IMR-90 (cell line): ENCODE data around the gene METTL24. TPM values are rescaled to one million over a fixed set of nuclear protein-coding genes. Genes with fewer than 3 reads are reported as not detected.

Experiments used
- ATAC-seq: fragments of 200-7000 bp; cut with Tn5 transposase; 2 replicates; pipeline ENCODE4 v1.9.1; 2020; ENCODE audit warnings: low read depth, mild to moderate bottlenecking, moderate library complexity
- BruUV-seq: library from RNA; stranded (reverse); fragments of 400-500 nt; replicated peaks from 2 replicates; lab custom pipeline; 2021; lab: Mats Ljungman, UMichigan
- CTCF ChIA-PET: fragments of 300-600 bp; formaldehyde crosslinking; extraction: SDS; loops from one replicate; lab custom pipeline; 2021; ENCODE audit warnings: antibody characterized with exemption; lab: Yijun Ruan, JAX
- POLR2A ChIA-PET: fragments of 300-600 bp; sonication (Branson Sonifier 250); formaldehyde crosslinking; loops from one replicate; lab custom pipeline; 2022; ENCODE audit warnings: antibody characterized with exemption; ENCODE audit not compliant: unreplicated experiment; lab: Charles Lee
- DNase-seq: peaks from one replicate; pipeline ENCODE4 v3.0.0; 2013
- H2AFZ ChIP-seq: replicated peaks from 2 replicates; pipeline ENCODE3; 2013; ENCODE audit warnings: low read length, mild to moderate bottlenecking; ENCODE audit not compliant: poor library complexity
- H2AK5ac ChIP-seq: 2 replicates; pipeline ENCODE4 v1.6.1; 2013; ENCODE audit warnings: low read depth, low read length, inconsistent platforms
- H2AK9ac ChIP-seq: replicated peaks from 2 replicates; pipeline ENCODE3; 2013; ENCODE audit warnings: mild to moderate bottlenecking, low read depth, low read length, moderate library complexity; ENCODE audit not compliant: poor library complexity
- H2BK120ac ChIP-seq: 2 replicates; pipeline ENCODE4 v1.6.1; 2013; ENCODE audit warnings: low read depth, low read length, inconsistent platforms
- H2BK15ac ChIP-seq: 3 replicates; pipeline ENCODE4 v1.6.1; 2013; ENCODE audit warnings: low read depth, low read length, inconsistent platforms
- H2BK20ac ChIP-seq: 2 replicates; pipeline ENCODE4 v1.6.1; 2013; ENCODE audit warnings: low read depth, mild to moderate bottlenecking, inconsistent platforms, low read length, moderate library complexity
- H2BK5ac ChIP-seq: 2 replicates; pipeline ENCODE4 v1.6.1; 2013; ENCODE audit warnings: mild to moderate bottlenecking, low read depth, low read length, inconsistent platforms; ENCODE audit not compliant: poor library complexity, severe bottlenecking
- H3K14ac ChIP-seq: replicated peaks from 2 replicates; pipeline ENCODE4 v1.6.1; 2013; ENCODE audit warnings: low read depth, low read length, inconsistent platforms
- H3K18ac ChIP-seq: 2 replicates; pipeline ENCODE4 v1.6.1; 2013; ENCODE audit warnings: low read depth, low read length, control low read depth
- H3K23ac ChIP-seq: 2 replicates; pipeline ENCODE4 v1.6.1; 2013; ENCODE audit warnings: low read depth, low read length, inconsistent platforms
- H3K27ac ChIP-seq: 2 replicates; pipeline ENCODE4 v1.5.1; 2013; ENCODE audit warnings: mild to moderate bottlenecking, control low read depth, low read length; ENCODE audit not compliant: insufficient read depth
- H3K27me3 ChIP-seq: 2 replicates; pipeline ENCODE4 v1.6.1; 2013; ENCODE audit warnings: low read length; ENCODE audit not compliant: control insufficient read depth, insufficient read depth
- H3K36me3 ChIP-seq: 2 replicates; pipeline ENCODE4 v1.6.1; 2013; ENCODE audit warnings: low read length, mixed read lengths; ENCODE audit not compliant: control insufficient read depth, insufficient read depth
- H3K4ac ChIP-seq: 2 replicates; pipeline ENCODE4 v1.6.1; 2013; ENCODE audit warnings: low read depth, low read length, inconsistent platforms
- H3K4me1 ChIP-seq: 2 replicates; pipeline ENCODE4 v1.6.1; 2013; ENCODE audit warnings: low read length, mixed read lengths; ENCODE audit not compliant: control insufficient read depth, insufficient read depth
- H3K4me2 ChIP-seq: 2 replicates; pipeline ENCODE4 v1.6.1; 2013; ENCODE audit warnings: low read depth, mild to moderate bottlenecking, control low read depth, low read length, moderate library complexity
- H3K4me3 ChIP-seq: 2 replicates; pipeline ENCODE4 v1.5.1; 2013; ENCODE audit warnings: low read depth, mild to moderate bottlenecking, control low read depth, low read length, moderate library complexity; ENCODE audit not compliant: insufficient read depth
- H3K56ac ChIP-seq: 2 replicates; pipeline ENCODE4 v1.6.1; 2013; ENCODE audit warnings: low read length, inconsistent platforms; ENCODE audit not compliant: insufficient read depth; ENCODE audit errors: extremely low read depth
- H3K79me1 ChIP-seq, 2 experiments: 2 replicates each; pipeline ENCODE4 v1.6.1; 2013; ENCODE audit warnings: low read length in 2 of 2, inconsistent platforms in 1 of 2, low read depth in 1 of 2
- H3K9ac ChIP-seq: 2 replicates; pipeline ENCODE4 v1.6.1; 2013; ENCODE audit warnings: low read depth, low read length, control low read depth
- H3K9me1 ChIP-seq: 2 replicates; pipeline ENCODE4 v1.6.1; 2013; ENCODE audit warnings: low read length, inconsistent platforms; ENCODE audit not compliant: insufficient read depth
- H3K9me3 ChIP-seq: 2 replicates; pipeline ENCODE4 v1.6.1; 2013; ENCODE audit warnings: low read length; ENCODE audit not compliant: control insufficient read depth, insufficient read depth
- H4K20me1 ChIP-seq: 2 replicates; pipeline ENCODE4 v1.6.1; 2013; ENCODE audit warnings: low read length, inconsistent platforms; ENCODE audit not compliant: insufficient read depth
- H4K5ac ChIP-seq: 2 replicates; pipeline ENCODE4 v1.6.1; 2013; ENCODE audit warnings: mild to moderate bottlenecking, low read depth, low read length, control low read depth
- H4K8ac ChIP-seq, 2 experiments: 2 replicates each; pipeline ENCODE4 v1.6.1; 2013; ENCODE audit warnings: low read depth in 2 of 2, low read length in 2 of 2, control low read depth in 1 of 2, inconsistent platforms in 1 of 2
- H4K91ac ChIP-seq: 2 replicates; pipeline ENCODE4 v1.6.1; 2013; ENCODE audit warnings: low read depth, low read length, inconsistent platforms; ENCODE audit not compliant: insufficient read depth
- BHLHE40 ChIP-seq: fragments of 150-350 bp; IDR thresholded peaks from 2 replicates; pipeline ENCODE4 v1.6.1; 2016; ENCODE audit warnings: mild to moderate bottlenecking, low read depth, low read length
- CEBPB ChIP-seq: IDR thresholded peaks from 2 replicates; pipeline ENCODE4 v1.6.1; 2012; ENCODE audit warnings: low read depth, low read length, improper control_type of control experiment
- CHD1 ChIP-seq: IDR thresholded peaks from 2 replicates; pipeline ENCODE4 v1.6.1; 2012; ENCODE audit warnings: low read depth, low read length, improper control_type of control experiment
- CTCF ChIP-seq: conservative IDR thresholded peaks from 2 replicates; pipeline ENCODE4 v1.5.1; 2012; ENCODE audit warnings: mild to moderate bottlenecking, low read depth, low read length, improper control_type of control experiment
- ELK1 ChIP-seq: fragments of 150-350 bp; IDR thresholded peaks from 2 replicates; pipeline ENCODE4 v1.6.1; 2016; ENCODE audit warnings: low read depth, mild to moderate bottlenecking, low read length, moderate library complexity, borderline replicate concordance
- FOS ChIP-seq: fragments of 150-350 bp; IDR thresholded peaks from 2 replicates; pipeline ENCODE4 v1.6.1; 2016; ENCODE audit warnings: low read depth, low read length
- MAFK ChIP-seq: IDR thresholded peaks from 2 replicates; pipeline ENCODE4 v1.6.1; 2012; ENCODE audit warnings: low read depth, low read length, improper control_type of control experiment
- MAZ ChIP-seq: IDR thresholded peaks from 2 replicates; pipeline ENCODE4 v1.6.1; 2012; ENCODE audit warnings: low read depth, mild to moderate bottlenecking, low read length, improper control_type of control experiment, moderate library complexity, borderline replicate concordance
- MXI1 ChIP-seq: IDR thresholded peaks from 2 replicates; pipeline ENCODE4 v1.6.1; 2012; ENCODE audit warnings: low read depth, mild to moderate bottlenecking, low read length, moderate library complexity, borderline replicate concordance
- NFE2L2 ChIP-seq: fragments of 150-350 bp; IDR thresholded peaks from 2 replicates; pipeline ENCODE4 v1.6.1; 2016; ENCODE audit warnings: low read depth, mild to moderate bottlenecking, low read length
- POLR2A ChIP-seq: IDR thresholded peaks from 2 replicates; pipeline ENCODE4 v1.6.1; 2012; ENCODE audit warnings: mild to moderate bottlenecking, low read depth, low read length
- RCOR1 ChIP-seq: IDR thresholded peaks from 2 replicates; pipeline ENCODE4 v1.6.1; 2012; ENCODE audit warnings: mild to moderate bottlenecking, low read length, improper control_type of control experiment; ENCODE audit not compliant: insufficient replicate concordance
- SMC3 ChIP-seq: fragments of 150-350 bp; IDR thresholded peaks from 2 replicates; pipeline ENCODE4 v1.6.1; 2016; ENCODE audit warnings: low read depth, mild to moderate bottlenecking, antibody characterized with exemption, low read length, moderate library complexity
- USF2 ChIP-seq: fragments of 150-350 bp; IDR thresholded peaks from 2 replicates; pipeline ENCODE4 v1.6.1; 2017; ENCODE audit warnings: mild to moderate bottlenecking, antibody characterized with exemption, low read length, low read depth
- whole genome bisulfite sequencing, 2 experiments: methylation state at CpG; one replicate each; pipeline versions ENCODE4 v1.1.5 to v1.1.7; 2013; ENCODE audit warnings: missing lambda C conversion rate in 2 of 2; ENCODE audit not compliant: insufficient read length in 1 of 2; ENCODE audit errors: extremely low coverage in 2 of 2; 5-methylcytosine and 5-hydroxymethylcytosine counted together
- dilution Hi-C: fragments of 300-500 bp; cut with HindIII; formaldehyde crosslinking; loops from one replicate; pipeline ENCODE4 v1.14.3; 2018; ENCODE audit warnings: low sequenced_read_pairs; ENCODE audit not compliant: unreplicated experiment
- in situ Hi-C: fragments of 300-500 bp; cut with MboI; formaldehyde crosslinking; loops from 3 replicates; pipeline ENCODE4 v1.14.3; 2019; ENCODE audit warnings: low sequenced_read_pairs, inconsistent platforms, mixed read lengths
- intact Hi-C: fragments of 100-400 bp; cut with micrococcal nuclease; formaldehyde crosslinking; loops from 2 replicates; pipeline ENCODE4 v1.10.0; 2022
- polyA plus RNA-seq, 3 experiments: library from polyadenylated mRNA; depleted of rRNA; stranded (reverse); fragments of >200 nt; gene quantifications; 2 replicates each; pipeline ENCODE4 v1.2.3, GENCODE V29; 2012; ENCODE audit warnings: low replicate concordance in 1 of 3
- total RNA-seq: library from RNA; depleted of rRNA; stranded (reverse); fragments of >200 nt; gene quantifications from 2 replicates; pipeline ENCODE4 v1.2.3, GENCODE V29; 2012

Gene METTL24
- total and polyA plus RNA-seq, 2 of the 4 experiments (the other 2 are of a cell fraction): not detected

GRCh38 chr6:110322151-110322873 is 35.8 kb downstream of the METTL24 start:
- WGBS, 2 experiments: 60% methylated on average over 1 of the region's 6 CpGs; no CpG with 5 or more reads in 1 of the 2 experiments
- Histone ChIP-seq H3K9me1 (peaks cover 10% of the 10 kb centered on the region; the same call in 1 of the 2 replicates), H3K36me3 (no peaks in the 10 kb centered on the region), H4K20me1 (no peaks in the 10 kb centered on the region), H2BK5ac (no peak overlapping the region), H2BK15ac (no peak overlapping the region), H3K9me3 (no peaks in the 10 kb centered on the region), H3K4me1 (peaks cover 19% of the 10 kb centered on the region; the same call in 1 of the 2 replicates), H3K4me3 (no peak overlapping the region), H3K56ac (no peak overlapping the region), H3K27ac (no peak overlapping the region), H2BK120ac (no peak overlapping the region), H4K5ac (no peak overlapping the region), H3K79me1 (no peaks in the 10 kb centered on the region), H3K4ac (no peak overlapping the region), H3K14ac (no peak overlapping the region), H4K91ac (no peak overlapping the region), H4K8ac (no peak overlapping the region), H2BK20ac (no peak overlapping the region), H2AK5ac (no peak overlapping the region), H3K23ac (no peak overlapping the region), H3K4me2 (no peak overlapping the region), H3K27me3 (peaks cover 2% of the 10 kb centered on the region), H2AK9ac (no peak overlapping the region), H3K9ac (no peak overlapping the region), H2AFZ (no peak overlapping the region), H3K18ac (no peak overlapping the region; the same call in 1 of the 2 replicates)
- ChIA-PET POLR2A (no interaction called here), CTCF (no interaction called here)
- ATAC-seq (no peak), DNase-seq (no peak)
- TF ChIP-seq CTCF: no peak
- no peak for TF ChIP-seq CHD1
- no peak for TF ChIP-seq MAFK
- TF ChIP-seq SMC3: no peak
- TF ChIP-seq NFE2L2: no peak
- no peak for TF ChIP-seq ELK1
- TF ChIP-seq FOS: no peak
- TF ChIP-seq CEBPB: no peak
- no peak for TF ChIP-seq MXI1
- no peak for TF ChIP-seq POLR2A
- TF ChIP-seq USF2: no peak
- no peak for TF ChIP-seq BHLHE40
- TF ChIP-seq RCOR1: no peak
- no peak for TF ChIP-seq MAZ
- dilution Hi-C loops (no loop called here), intact Hi-C loops (no loop called here), in situ Hi-C loops (no loop called here)
- no TSS peak for BruUV-seq
